ENCODE measurements around the gene PDXK.
A peak's percentile ranks its signal among the peaks of the same experiment; 100 is the strongest.

PDXK gene

DNA sequence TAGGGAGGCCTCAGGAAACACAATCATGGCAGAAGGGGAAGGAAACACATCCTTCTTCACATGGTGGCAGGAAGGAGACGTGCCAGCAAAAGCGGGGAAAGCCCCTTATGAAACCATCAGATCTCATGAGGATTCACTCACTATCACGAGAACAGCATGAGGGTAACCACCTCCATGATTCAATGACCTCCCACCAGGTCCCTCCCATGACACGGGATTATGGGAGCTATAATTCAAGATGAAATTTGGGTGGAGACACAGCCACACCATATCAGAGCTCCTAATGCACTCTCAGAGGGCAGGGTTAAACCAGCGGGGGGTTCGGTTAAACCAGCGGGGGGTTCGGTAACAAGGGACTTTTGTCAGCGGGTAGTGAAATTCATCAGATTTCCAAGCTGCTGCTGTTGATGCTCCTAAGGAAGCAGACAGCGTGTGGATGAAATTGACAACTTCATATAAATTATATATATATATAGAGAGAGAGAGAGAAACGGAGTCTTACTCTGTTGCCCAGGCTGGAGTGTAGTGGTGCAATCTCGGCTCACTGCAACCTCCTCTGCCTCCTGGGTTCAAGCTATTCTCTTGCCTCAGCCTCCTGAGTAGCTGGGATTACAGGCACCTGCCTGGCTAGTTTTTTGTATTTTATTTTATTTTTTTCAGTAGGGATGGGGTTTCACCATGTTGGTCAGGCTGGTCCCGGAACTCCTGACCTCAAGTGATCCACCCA, 52.9 kb downstream of the PDXK start:
- TF ChIP-seq, protein P1, sequence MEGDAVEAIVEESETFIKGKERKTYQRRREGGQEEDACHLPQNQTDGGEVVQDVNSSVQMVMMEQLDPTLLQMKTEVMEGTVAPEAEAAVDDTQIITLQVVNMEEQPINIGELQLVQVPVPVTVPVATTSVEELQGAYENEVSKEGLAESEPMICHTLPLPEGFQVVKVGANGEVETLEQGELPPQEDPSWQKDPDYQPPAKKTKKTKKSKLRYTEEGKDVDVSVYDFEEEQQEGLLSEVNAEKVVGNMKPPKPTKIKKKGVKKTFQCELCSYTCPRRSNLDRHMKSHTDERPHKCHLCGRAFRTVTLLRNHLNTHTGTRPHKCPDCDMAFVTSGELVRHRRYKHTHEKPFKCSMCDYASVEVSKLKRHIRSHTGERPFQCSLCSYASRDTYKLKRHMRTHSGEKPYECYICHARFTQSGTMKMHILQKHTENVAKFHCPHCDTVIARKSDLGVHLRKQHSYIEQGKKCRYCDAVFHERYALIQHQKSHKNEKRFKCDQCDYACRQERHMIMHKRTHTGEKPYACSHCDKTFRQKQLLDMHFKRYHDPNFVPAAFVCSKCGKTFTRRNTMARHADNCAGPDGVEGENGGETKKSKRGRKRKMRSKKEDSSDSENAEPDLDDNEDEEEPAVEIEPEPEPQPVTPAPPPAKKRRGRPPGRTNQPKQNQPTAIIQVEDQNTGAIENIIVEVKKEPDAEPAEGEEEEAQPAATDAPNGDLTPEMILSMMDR (conservative IDR thresholded peaks at IDR 0.05; ENCODE audit: low read depth, low read length), result no peak
- DNase-seq (ENCODE audit: low read depth), result no peak
- no peak overlapping the region for H3K4me3 ChIP-seq (ENCODE audit: low read length)

DNA sequence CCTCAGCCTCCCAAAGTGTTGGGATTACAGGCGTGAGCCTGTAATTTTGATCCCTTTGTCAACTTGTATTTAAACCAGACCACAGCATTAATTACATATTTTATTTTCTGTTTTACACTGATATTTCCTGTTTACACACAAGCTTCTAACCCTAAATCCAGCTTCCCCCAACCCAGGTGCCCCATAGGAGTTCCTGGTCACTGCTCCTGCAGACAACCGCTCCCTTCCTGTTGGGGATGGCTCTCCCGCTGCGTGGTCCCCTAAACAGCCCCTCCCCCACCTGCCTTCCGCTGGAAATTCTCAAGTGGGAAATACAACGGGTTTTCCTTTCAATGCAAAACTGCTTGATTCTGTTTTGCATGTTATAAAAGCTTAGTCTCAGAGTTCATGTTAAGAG, 53.5 kb downstream of the PDXK start:
- no peak for DNase-seq (ENCODE audit: low read depth)
- no peak overlapping the region for H3K4me3 ChIP-seq (ENCODE audit: low read length)
- TF ChIP-seq, protein P1 (conservative IDR thresholded peaks at IDR 0.05; ENCODE audit: low read depth, low read length), result no peak

DNA sequence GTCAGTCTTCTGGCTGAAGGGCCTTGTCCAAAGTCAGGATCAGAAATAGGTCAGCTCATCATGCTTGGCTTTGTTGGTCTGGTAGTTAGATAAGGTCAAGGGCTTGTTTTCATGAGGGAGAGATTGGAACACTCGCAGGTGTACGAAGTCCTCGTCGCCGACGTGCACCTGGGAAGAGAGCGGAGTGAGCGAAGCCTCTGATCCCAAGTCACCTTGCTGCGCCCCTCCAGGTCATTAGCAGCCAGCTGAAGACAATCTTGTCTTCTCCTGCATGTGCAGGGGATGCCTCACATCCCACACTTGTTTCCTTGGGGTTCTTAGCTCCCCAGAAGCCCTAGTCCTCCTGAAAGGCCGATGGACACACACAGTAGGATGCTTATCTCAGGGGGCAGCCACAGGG, 55.2 kb downstream of the PDXK start:
- TF ChIP-seq, protein P1 (conservative IDR thresholded peaks at IDR 0.05; ENCODE audit: low read depth, low read length), result no peak
- DNase-seq (ENCODE audit: low read depth), result no peak
- no peak overlapping the region for H3K4me3 ChIP-seq (ENCODE audit: low read length)

DNA sequence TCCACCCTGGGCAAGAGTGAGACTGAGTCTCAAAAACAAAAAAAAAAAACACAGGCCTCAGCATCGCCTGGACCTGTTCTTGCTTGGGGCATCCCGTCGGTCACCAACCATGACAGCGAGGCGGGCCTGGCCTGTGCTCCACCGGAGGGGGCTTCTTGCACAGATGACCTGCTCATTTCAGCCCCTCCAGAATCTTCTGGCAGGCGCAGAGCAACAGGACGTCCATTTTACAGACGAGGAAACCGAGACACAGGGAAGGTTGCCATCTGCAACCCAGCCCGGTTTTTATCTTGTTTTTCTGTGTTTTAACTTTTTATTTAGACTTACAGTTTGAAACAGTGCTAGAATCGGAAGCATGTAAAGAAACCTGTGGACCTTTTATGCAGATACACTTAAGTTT, 56.3 kb downstream of the PDXK start:
- TF ChIP-seq, protein P1 (conservative IDR thresholded peaks at IDR 0.05; ENCODE audit: low read depth, low read length), result no peak
- peak overlapping the region; percentile 81 for H3K4me3 ChIP-seq (ENCODE audit: low read length)
- DNase-seq (ENCODE audit: low read depth), result no peak

DNA sequence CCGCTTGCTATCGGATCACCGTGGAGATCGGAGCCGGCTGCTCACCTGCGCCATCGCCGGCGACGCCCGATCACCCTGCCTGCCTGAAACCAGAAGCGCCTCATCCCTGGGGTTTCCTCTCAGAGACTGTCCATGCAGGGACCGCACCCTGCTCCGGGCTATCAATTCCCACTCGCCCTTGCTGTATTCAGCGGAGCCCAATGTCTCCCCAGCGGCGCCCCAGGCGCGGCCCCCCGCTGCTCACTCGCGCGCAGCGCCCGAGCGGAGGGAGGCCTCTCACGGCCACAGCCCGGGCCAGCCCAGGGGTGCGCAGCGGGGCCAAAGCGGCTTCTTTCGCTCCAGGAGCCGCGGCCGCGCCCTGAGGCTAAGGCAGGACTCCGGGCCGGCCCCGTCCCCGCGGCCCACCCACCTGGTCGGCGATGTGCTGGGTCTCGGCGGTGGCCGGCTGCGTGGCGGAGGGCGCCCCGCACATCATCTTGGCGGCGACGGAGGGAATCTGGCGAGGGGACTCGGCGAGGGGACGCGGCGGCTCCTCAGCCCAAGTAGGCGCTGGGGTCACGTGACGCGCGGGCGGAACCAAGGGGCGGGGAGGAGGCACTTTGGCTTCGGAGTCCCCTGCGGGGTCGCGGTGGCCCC, 57.0 kb downstream of the PDXK start, which contains the start of gene CSTB:
TSS of gene CSTB (minus strand) at position 514 of the 636 bp plus-strand sequence. CDS start at position 475, 39 bp downstream.
- TF ChIP-seq, protein P1 (conservative IDR thresholded peaks at IDR 0.05; ENCODE audit: low read depth, low read length), result no peak
- DNase-seq (ENCODE audit: low read depth), result no peak
- H3K4me3 ChIP-seq (ENCODE audit: low read length), result peak within 1 kb of the TSS; percentile 81

DNA sequence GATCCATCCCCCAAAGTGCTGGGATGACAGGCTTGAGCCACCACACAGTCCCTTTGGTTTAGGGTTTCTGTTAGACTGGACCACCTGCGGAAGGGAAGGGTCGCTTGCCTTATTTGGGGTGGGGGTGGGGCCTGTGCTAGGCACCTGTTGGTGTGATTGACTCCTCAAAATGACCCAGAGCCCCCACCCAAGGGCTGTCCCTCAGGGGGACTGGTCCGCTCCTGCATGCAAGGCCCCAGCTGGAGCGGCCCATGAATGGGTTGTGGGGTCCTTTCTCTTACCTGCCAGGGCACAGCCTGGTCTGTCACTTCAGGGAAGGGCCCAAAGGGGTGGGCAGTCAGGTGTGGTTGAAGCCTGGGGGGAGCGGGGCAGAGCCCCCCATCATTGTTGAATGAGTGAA, 59.0 kb downstream of the PDXK start:
- no peak for DNase-seq (ENCODE audit: low read depth)
- TF ChIP-seq, protein P1 (conservative IDR thresholded peaks at IDR 0.05; ENCODE audit: low read depth, low read length), result no peak
- H3K4me3 ChIP-seq (ENCODE audit: low read length), result no peak overlapping the region
